Muscle layer of colon (tissue), 2 donors: ENCODE measurements around the gene CCDC159.
A peak's percentile ranks its signal among the peaks of the same experiment; 100 is the strongest.
"Not testable (repeated sequence)": the region's sequence is repeated elsewhere in the genome, so short reads cannot be mapped to it uniquely, and the experiment has no call there.

Experiments used
- H3K27ac ChIP-seq: one replicate; pipeline ENCODE4 v1.7.0; 2013; ENCODE audit warnings: low read depth, mild to moderate bottlenecking, low read length, moderate library complexity
- H3K27me3 ChIP-seq, 2 donors: one replicate each; pipeline ENCODE4 v1.7.0; 2013; ENCODE audit warnings: low read length in 2 of 2, mild to moderate bottlenecking in 2 of 2; ENCODE audit not compliant: insufficient read depth in 2 of 2, control insufficient read depth in 1 of 2
- H3K36me3 ChIP-seq: one replicate; pipeline ENCODE4 v1.7.0; 2013; ENCODE audit warnings: mild to moderate bottlenecking, low read length; ENCODE audit not compliant: insufficient read depth
- H3K4me1 ChIP-seq: one replicate; pipeline ENCODE4 v1.7.0; 2013; ENCODE audit warnings: mild to moderate bottlenecking, low read length; ENCODE audit not compliant: insufficient read depth
- H3K4me3 ChIP-seq, 2 donors: one replicate each; pipeline ENCODE4 v1.7.0; 2013; ENCODE audit warnings: low read length in 2 of 2, low read depth in 1 of 2, mild to moderate bottlenecking in 1 of 2, moderate library complexity in 1 of 2
- H3K9ac ChIP-seq: one replicate; pipeline ENCODE4 v1.7.0; 2013; ENCODE audit warnings: low read length
- H3K9me3 ChIP-seq: one replicate; pipeline ENCODE4 v1.7.0; 2013; ENCODE audit warnings: mild to moderate bottlenecking, low read length
- donor health status: abdominal sarcoma.
- donor health status: Adenocarcinoma of cecum.

CCDC159 gene

DNA sequence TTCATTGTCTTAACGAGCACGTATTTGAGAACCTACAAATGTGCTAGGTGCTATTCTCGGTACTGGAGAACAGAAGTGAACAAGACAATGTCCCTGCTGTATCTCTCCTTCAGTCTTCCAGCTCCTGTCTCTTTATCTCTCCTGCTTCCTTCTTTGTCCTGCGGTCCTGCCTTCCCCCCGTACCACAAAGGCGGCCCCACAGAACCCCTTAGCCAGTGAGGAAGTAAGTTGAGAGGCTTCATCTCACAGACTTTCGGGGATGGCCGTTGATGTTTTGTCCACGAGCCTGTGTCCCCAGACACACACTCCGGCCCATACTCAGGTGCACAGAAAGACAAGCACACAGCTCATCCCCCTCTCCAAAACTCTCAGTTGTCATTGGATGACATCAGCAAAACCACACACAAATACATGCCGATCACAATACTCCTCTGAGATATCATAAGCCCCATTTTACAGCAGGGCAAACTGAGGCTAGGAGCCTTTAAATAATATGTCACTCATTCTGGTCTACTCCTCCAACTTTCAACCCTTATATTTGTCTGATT lies 27.6 kb downstream of the CCDC159 start:
- peak overlapping the region; percentile 93 for H3K27ac ChIP-seq
- H3K27me3 ChIP-seq: no peaks in the 10 kb centered on the region
- no peaks in the 10 kb centered on the region for H3K36me3 ChIP-seq
- H3K4me1 ChIP-seq: peaks cover 40% of the 10 kb centered on the region
- H3K9me3 ChIP-seq: no peaks in the 10 kb centered on the region
- peak overlapping the region; percentile 8 for H3K9ac ChIP-seq
- H3K4me3 ChIP-seq: peak overlapping the region; percentile 43 to 67

DNA sequence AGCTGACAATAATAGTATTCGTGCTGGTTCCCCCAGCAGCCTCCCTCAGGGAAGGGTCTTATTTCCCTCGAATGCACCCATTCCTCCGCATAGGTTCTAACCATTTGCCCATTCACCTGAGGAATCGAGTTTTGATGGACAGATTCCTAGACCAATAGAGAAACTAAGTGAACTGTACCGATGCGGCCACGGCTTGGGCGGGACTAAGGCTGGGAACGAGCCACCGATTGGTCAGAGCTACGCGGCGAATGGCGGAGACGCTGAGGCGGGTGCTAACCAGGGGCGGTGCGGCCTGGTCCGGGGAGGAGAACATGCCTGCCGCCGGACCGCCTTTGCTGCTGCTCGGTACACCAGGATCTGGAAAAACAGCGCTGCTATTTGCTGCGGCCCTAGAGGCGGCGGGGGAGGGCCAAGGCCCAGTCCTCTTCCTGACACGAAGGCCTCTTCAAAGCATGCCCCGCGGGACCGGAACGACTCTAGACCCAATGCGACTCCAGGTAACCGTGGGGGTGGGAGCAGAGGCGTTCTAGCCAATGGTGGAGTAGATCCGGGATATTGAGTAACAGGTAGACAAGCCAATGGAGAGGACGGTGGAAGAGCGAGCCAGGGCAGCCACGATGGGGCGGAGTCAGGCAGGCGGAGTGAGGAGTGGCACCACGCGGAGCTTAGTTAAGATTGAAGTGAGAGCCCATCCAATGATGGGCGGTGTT lies 28.3 kb downstream of the CCDC159 start, which contains the start of gene SWSAP1:
TSS of gene SWSAP1 (plus strand) at position 234 of the 710 bp plus-strand sequence. CDS start at position 249, 15 bp downstream.
- H3K36me3 ChIP-seq: no peaks in the 10 kb centered on the region
- no peaks in the 10 kb centered on the region for H3K9me3 ChIP-seq
- peak within 1 kb of the TSS; percentile 43 to 67 for H3K4me3 ChIP-seq
- H3K27me3 ChIP-seq: no peaks in the 10 kb centered on the region
- peak within 1 kb of the TSS; percentile 93 for H3K27ac ChIP-seq
- H3K4me1 ChIP-seq: peaks cover 40% of the 10 kb centered on the region
- H3K9ac ChIP-seq: peak within 1 kb of the TSS; percentile 35

DNA sequence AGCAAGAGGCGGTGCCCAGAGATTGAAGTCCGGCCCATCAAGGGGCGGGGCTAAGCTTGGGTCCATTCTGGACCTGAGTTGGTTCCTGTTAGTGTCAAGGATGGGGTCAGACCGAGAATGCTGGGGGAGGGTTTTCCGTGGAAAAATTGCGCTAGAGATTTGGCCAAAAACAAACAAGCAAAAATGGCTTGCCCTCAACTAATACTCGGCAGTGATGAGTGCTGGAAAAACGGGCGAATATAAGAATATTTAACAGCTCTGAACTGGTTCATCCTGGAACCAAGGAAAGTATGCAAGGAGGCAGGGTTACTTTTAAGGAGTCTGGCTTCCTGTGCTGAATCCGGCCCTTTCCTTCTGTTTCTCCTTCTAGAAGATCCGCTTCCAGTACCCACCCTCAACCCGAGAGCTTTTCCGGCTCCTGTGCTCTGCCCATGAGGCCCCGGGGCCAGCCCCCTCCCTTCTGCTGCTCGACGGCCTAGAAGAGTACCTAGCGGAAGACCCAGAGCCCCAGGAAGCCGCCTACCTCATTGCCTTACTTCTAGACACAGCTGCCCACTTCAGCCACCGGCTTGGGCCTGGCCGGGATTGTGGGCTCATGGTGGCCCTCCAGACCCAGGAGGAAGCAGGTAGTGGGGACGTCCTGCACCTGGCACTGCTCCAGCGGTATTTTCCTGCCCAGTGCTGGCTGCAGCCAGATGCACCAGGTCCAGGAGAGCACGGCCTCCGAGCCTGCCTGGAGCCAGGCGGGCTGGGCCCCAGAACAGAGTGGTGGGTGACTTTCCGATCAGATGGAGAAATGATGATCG lies 29.0 kb downstream of the CCDC159 start:
- no peaks in the 10 kb centered on the region for H3K36me3 ChIP-seq
- H3K27me3 ChIP-seq: no peaks in the 10 kb centered on the region
- peak overlapping the region; percentile 25 to 67 for H3K4me3 ChIP-seq
- peak overlapping the region; percentile 35 for H3K9ac ChIP-seq
- peaks cover 46% of the 10 kb centered on the region for H3K4me1 ChIP-seq
- H3K9me3 ChIP-seq: no peaks in the 10 kb centered on the region
- peak overlapping the region; percentile 93 for H3K27ac ChIP-seq

DNA sequence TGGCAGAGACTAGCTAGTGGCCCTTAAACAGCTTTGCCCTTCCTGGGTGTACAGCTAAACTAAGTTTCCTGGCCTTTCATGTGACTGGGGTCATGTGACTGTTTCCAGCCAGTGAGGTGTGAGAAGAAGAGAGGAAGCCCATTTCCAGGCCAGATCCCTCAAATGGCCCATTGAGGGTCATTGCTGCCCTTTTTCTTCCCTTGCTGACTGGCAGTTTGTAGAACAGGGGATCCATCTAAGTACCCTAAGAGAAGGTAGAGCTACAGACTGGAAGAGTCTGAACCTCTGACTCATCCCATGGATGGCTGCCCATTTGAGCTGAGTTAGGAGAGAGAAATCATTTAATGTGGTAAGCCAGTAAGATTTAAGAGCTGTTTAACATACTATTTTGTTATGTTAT lies 30.9 kb downstream of the CCDC159 start:
- Histone ChIP-seq H3K27ac (peak overlapping the region; percentile 70), H3K9ac (no peak overlapping the region), H3K27me3 (peaks cover 6 to 7% of the 10 kb centered on the region in 2 donors), H3K36me3 (no peaks in the 10 kb centered on the region), H3K4me1 (peaks cover 58% of the 10 kb centered on the region), H3K4me3 (no peak overlapping the region), H3K9me3 (no peaks in the 10 kb centered on the region)

DNA sequence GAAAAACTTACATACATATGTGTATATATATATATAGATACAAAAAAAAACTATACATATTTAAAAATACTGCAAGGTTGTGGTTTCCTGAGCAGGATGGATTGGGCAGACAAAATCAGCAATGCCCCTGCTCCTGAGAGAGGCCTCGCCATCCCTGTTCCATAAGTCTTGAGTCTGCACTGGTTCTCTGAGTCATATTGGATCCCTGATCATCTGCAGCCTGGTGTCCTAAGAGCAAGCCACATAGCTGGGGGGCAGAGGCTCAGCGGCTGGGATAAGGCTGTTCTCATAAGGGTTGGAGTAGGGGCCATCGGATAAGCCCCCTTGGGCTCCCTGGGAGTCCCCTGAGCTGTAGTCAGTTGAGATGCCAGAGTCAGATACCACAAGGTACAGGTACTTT lies 31.4 kb downstream of the CCDC159 start:
- peaks cover 6 to 12% of the 10 kb centered on the region in 2 donors for H3K27me3 ChIP-seq
- H3K9me3 ChIP-seq: no peaks in the 10 kb centered on the region
- H3K4me3 ChIP-seq: no peak overlapping the region
- no peak overlapping the region for H3K27ac ChIP-seq
- H3K9ac ChIP-seq: no peak overlapping the region
- no peaks in the 10 kb centered on the region for H3K36me3 ChIP-seq
- peaks cover 58% of the 10 kb centered on the region for H3K4me1 ChIP-seq

DNA sequence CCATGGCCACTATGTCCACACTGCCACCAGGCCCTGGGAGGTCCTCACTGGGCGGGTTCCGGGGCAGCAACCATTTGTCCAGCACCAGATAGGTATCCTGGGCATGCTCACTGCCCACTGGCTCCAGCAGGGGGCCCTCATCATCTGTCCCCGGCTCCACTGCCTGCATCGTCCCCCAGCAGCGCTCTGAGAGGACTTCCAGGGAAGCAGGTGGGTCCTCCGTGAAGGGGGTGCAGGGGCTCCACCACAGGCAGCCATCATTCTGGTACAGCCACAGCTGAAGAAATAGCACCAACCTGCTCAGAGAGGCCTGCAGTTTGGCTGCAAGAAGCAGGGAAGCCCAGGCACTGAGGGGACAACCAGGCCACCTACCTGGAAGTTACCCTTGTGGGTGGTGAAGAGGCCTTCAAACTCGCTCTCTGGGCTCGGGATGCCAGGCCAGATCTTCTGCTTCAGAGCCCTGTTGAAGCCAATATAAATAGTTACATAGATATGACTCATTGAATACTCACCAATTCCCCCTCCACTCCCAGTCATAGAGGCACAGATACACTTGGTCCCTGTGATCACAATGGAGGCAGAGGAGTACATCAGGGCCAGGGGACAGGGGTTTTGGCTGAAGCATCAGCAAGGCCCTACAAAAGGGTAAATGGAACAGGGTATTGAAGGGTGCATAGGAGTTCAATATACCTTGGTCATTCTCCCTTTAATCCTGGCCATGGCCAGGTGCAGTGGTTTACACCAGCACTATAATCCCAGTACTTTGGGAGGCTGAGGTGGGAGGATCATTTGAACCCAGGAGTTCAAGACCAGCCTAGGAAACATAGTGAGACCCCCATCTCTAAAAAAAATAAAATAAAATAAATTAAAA lies 32.2 kb downstream of the CCDC159 start:
- H3K4me1 ChIP-seq: peaks cover 58% of the 10 kb centered on the region
- H3K4me3 ChIP-seq: peak overlapping the region in 1 of 2 donors; percentile 31
- peaks cover 6 to 20% of the 10 kb centered on the region in 2 donors for H3K27me3 ChIP-seq
- no peak overlapping the region for H3K9ac ChIP-seq
- H3K9me3 ChIP-seq: no peaks in the 10 kb centered on the region
- no peaks in the 10 kb centered on the region for H3K36me3 ChIP-seq
- H3K27ac ChIP-seq: peak overlapping the region; percentile 76

DNA sequence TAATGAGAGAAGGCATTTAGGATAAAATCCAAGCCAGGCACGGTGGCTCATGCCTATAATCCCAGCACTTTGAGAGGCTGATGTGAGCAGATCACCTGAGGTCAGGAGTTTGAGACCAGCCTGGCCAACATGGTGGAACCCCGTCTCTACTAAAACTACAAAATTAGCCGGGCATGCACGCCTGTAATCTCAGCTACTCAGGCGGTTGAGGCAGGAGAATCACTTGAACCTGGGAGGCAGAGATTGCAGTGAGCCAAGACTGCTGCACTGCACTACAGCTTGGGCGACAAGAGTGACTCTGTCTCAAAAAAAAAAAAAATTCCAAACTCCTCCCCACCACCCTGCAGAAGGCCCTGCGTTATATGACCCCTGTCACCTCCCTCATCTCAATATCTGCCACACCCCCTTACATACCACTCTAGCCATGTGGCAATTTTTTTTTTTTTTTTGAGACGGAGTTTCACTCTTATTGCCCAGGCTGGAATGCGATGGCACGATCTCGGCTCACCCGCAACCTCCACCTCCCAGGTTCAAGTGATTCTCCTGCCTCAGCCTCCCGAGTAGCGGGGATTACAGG lies 33.0 kb downstream of the CCDC159 start:
- not testable (repeated sequence) for H3K36me3 ChIP-seq, H3K9me3 ChIP-seq, H3K9ac ChIP-seq, H3K4me3 ChIP-seq, H3K27ac ChIP-seq
- H3K4me1 ChIP-seq: peaks cover 50% of the 10 kb centered on the region
- peaks cover 6 to 27% of the 10 kb centered on the region in 2 donors for H3K27me3 ChIP-seq

DNA sequence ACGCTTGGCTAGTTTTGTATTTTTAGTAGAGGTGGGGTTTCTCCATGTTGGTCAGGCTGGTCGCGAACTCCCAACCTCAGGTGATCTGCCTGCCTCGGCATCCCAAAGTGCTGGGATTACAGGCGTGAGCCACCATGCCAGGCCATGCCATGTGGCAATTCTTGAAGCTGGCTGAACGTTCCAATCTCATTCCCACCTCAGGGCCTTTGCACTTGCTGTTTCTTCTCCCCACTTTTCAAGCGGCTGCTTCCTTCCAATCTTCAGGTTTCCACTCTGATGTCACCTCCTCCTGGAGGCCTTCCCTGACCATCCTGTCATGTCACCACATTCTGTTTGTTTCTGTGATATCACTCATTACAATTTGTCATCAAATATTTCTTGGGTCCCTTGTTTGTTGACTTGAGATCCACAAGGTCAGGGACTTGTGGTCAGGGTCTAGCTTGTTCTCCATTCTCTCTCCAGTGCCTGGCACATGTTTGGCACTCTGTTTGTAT lies 33.6 kb downstream of the CCDC159 start:
- Histone ChIP-seq H3K27me3 (peaks cover 6 to 27% of the 10 kb centered on the region in 2 donors), H3K4me3 (peak overlapping the region in 1 of 2 donors; percentile 73), H3K9ac (no peak overlapping the region), H3K27ac (no peak overlapping the region), H3K9me3 (no peaks in the 10 kb centered on the region), H3K4me1 (peaks cover 50% of the 10 kb centered on the region), H3K36me3 (no peaks in the 10 kb centered on the region)

DNA sequence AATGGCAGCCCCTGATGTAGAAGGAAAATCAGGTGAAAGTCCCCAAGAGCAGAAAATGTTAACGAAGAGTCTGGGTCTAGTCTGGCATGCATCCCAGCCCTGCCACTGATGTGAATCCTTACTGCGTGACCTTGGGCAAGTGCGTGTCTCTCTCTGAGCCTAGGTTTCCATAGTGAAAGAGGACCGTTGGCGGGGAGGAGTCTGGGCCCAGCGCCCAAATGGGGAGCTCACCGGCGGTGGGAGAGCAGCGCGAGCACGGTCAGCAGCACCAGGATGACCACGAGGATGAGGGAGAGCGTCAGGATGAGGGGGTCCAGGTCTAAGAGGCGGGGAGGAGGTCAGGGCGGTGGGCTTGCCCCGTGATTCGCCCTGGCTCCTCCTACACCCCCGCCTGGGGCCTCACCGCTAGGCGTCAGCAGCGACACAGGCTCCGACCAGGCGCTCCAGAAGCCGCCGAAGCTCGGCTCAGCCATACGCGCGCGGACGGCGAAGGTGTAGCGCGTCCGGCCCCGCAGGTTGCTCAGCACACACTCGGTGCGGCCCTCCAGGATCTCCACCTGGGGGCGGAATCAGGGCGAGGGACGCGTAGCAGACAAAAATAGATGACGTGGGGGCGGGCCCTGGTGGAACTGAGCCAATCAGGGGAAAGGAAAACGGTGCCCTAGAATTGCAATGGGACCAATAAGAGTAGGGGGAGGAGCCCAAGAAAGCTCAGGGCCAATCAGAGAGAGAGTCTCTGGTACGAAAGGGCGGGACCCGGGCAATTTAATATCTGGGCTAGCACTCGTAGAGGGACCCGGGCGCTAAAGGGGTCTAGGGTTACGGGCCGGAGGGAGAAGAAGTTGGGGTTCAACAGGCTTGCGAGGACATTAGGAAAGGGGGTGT lies 34.6 kb downstream of the CCDC159 start:
- Histone ChIP-seq H3K27me3 (peaks cover 6 to 27% of the 10 kb centered on the region in 2 donors), H3K27ac (peak overlapping the region; percentile 73), H3K36me3 (no peaks in the 10 kb centered on the region), H3K4me1 (peaks cover 42% of the 10 kb centered on the region), H3K4me3 (peak overlapping the region; percentile 67 to 73), H3K9ac (no peak overlapping the region), H3K9me3 (no peaks in the 10 kb centered on the region)
